Panc1 (cell line): ENCODE results near the gene PGBD5. TPM values are rescaled to one million over a fixed set of nuclear protein-coding genes. Genes with fewer than 3 reads are reported as not detected.

Experiments used
- ATAC-seq: fragments of 200-7000 bp; cut with Tn5 transposase; 2 replicates; pipeline ENCODE4 v1.9.1; 2020; ENCODE audit warnings: mild to moderate bottlenecking, moderate library complexity
- BruUV-seq: library from RNA; stranded (reverse); fragments of 400-500 nt; replicated peaks from 2 replicates; lab custom pipeline; 2021; lab: Mats Ljungman, UMichigan
- CTCF ChIA-PET: fragments of 300-600 bp; sonication (Branson Sonifier 250); formaldehyde crosslinking; loops from one replicate; lab custom pipeline; 2022; ENCODE audit warnings: antibody characterized with exemption; lab: Charles Lee
- POLR2A ChIA-PET: fragments of 300-600 bp; sonication (Branson Sonifier 250); formaldehyde crosslinking; loops from one replicate; lab custom pipeline; 2022; ENCODE audit warnings: antibody characterized with exemption; lab: Charles Lee
- DNase-seq: peaks from one replicate; pipeline ENCODE4 v3.0.0-alpha.2; 2010; ENCODE audit warnings: low read depth, low spot score
- H3K27ac ChIP-seq: 2 replicates; pipeline ENCODE4 v1.5.1; 2011; ENCODE audit warnings: mild to moderate bottlenecking, low read length, inconsistent platforms
- H3K27me3 ChIP-seq: fragments of 200-500 bp; sonication (Bioruptor generic); 2 replicates; pipeline ENCODE4 v1.6.0; 2014; ENCODE audit warnings: low read length, inconsistent platforms; ENCODE audit not compliant: control insufficient read depth, insufficient read depth
- H3K36me3 ChIP-seq: fragments of 200-500 bp; sonication (Bioruptor generic); 2 replicates; pipeline ENCODE4 v1.5.1; 2014; ENCODE audit warnings: inconsistent platforms, mild to moderate bottlenecking, low read length, moderate library complexity; ENCODE audit not compliant: control insufficient read depth, insufficient read depth
- H3K4me1 ChIP-seq: 2 replicates; pipeline ENCODE4 v1.5.1; 2011; ENCODE audit warnings: inconsistent platforms, mild to moderate bottlenecking, low read length, moderate library complexity; ENCODE audit not compliant: control insufficient read depth, insufficient read depth
- H3K4me3 ChIP-seq, 2 experiments: 2 replicates each; pipeline ENCODE4 v1.5.1; 2011 to 2012; ENCODE audit warnings: low read depth in 2 of 2, low read length in 2 of 2, mild to moderate bottlenecking in 2 of 2, inconsistent platforms in 1 of 2, moderate library complexity in 1 of 2
- H3K9me3 ChIP-seq: fragments of 200-500 bp; sonication (Bioruptor generic); 2 replicates; pipeline ENCODE4 v1.5.1; 2014; ENCODE audit warnings: low read depth, mild to moderate bottlenecking, inconsistent platforms, low read length, moderate library complexity; ENCODE audit not compliant: control insufficient read depth, insufficient read depth
- POLR2AphosphoS5 ChIP-seq: IDR thresholded peaks from 2 replicates; pipeline ENCODE4 v1.6.1; 2012; ENCODE audit warnings: mild to moderate bottlenecking, low read depth, low read length, moderate library complexity
- SIN3A ChIP-seq: IDR thresholded peaks from 2 replicates; pipeline ENCODE4 v1.6.1; 2012; ENCODE audit warnings: low read depth, mild to moderate bottlenecking, low read length, moderate library complexity, borderline replicate concordance; ENCODE audit not compliant: insufficient read depth
- TCF7L2 ChIP-seq: IDR thresholded peaks from 2 replicates; pipeline ENCODE4 v1.6.1; 2011; ENCODE audit warnings: mild to moderate bottlenecking, low read depth, low read length, inconsistent platforms
- in situ Hi-C: cut with HindIII; loops from 2 replicates; pipeline ENCODE4 v1.10.0; 2016; ENCODE audit warnings: low sequenced_read_pairs, low pct_unique_long_range_greater_than_20kb
- intact Hi-C: fragments of 100-400 bp; cut with micrococcal nuclease; formaldehyde crosslinking; loops from one replicate; pipeline ENCODE4 v1.10.0; 2022; ENCODE audit not compliant: unreplicated experiment
- total RNA-seq: library from RNA; stranded (reverse); gene quantifications from one replicate; pipeline ENCODE4 v1.2.1, GENCODE V29; 2021; ENCODE audit not compliant: unreplicated experiment
- TF ChIP-seq, protein P1 (sequence below), 2 experiments: IDR thresholded peaks; 2 replicates each; pipeline ENCODE4 v1.6.1; 2011 to 2012; ENCODE audit warnings: low read depth in 2 of 2, control low read depth in 1 of 2, low read length in 1 of 2, mild to moderate bottlenecking in 1 of 2, moderate library complexity in 1 of 2; ENCODE audit not compliant: insufficient read depth in 1 of 2
- TF ChIP-seq, protein P2 (sequence below): fragments of 450-650 bp; IDR thresholded peaks from 2 replicates; pipeline ENCODE4 v1.5.1; 2017; ENCODE audit warnings: mild to moderate bottlenecking

Gene PGBD5
- total RNA-seq, 1 experiment from 2014 or later, result 0.05 TPM

DNA sequence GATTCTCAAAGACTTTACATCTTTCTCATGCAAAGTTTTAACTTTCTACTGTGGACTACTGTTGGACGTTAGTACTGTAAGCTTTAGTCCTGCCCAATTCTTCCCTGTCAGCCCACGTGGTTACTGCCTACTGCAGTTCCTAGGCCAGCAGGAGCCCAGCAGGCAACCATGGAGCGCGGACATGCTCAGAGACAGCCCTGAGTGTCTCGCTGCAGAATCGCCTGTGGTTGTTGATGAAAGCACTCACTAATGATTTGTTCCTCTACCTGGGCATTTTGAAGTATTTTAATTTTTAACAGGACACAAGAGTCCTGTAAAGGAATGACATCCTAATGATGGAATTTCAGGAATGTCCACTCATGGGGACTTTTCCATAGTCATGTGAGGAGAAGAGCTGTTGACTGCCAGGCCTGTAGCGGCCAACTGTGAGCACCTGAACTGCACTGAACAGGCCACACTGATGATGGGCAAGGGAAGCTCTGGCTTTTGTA is 44.1 kb downstream of the PGBD5 start:
- Histone ChIP-seq H3K9me3 (no peaks in the 10 kb centered on the region), H3K4me3 (no peak overlapping the region), H3K27me3 (no peaks in the 10 kb centered on the region), H3K4me1 (no peaks in the 10 kb centered on the region), H3K36me3 (no peaks in the 10 kb centered on the region), H3K27ac (no peak overlapping the region)
- in situ Hi-C loops (no loop called here), intact Hi-C loops (no loop called here)
- CTCF ChIA-PET, result no interaction called here
- TF ChIP-seq, protein P1, sequence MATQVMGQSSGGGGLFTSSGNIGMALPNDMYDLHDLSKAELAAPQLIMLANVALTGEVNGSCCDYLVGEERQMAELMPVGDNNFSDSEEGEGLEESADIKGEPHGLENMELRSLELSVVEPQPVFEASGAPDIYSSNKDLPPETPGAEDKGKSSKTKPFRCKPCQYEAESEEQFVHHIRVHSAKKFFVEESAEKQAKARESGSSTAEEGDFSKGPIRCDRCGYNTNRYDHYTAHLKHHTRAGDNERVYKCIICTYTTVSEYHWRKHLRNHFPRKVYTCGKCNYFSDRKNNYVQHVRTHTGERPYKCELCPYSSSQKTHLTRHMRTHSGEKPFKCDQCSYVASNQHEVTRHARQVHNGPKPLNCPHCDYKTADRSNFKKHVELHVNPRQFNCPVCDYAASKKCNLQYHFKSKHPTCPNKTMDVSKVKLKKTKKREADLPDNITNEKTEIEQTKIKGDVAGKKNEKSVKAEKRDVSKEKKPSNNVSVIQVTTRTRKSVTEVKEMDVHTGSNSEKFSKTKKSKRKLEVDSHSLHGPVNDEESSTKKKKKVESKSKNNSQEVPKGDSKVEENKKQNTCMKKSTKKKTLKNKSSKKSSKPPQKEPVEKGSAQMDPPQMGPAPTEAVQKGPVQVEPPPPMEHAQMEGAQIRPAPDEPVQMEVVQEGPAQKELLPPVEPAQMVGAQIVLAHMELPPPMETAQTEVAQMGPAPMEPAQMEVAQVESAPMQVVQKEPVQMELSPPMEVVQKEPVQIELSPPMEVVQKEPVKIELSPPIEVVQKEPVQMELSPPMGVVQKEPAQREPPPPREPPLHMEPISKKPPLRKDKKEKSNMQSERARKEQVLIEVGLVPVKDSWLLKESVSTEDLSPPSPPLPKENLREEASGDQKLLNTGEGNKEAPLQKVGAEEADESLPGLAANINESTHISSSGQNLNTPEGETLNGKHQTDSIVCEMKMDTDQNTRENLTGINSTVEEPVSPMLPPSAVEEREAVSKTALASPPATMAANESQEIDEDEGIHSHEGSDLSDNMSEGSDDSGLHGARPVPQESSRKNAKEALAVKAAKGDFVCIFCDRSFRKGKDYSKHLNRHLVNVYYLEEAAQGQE (IDR thresholded peaks at IDR 0.05; ENCODE audit: insufficient read depth in 1 of 2, low read depth in 2 of 2, low read length in 1 of 2), result no peak
- TF ChIP-seq, protein P2, sequence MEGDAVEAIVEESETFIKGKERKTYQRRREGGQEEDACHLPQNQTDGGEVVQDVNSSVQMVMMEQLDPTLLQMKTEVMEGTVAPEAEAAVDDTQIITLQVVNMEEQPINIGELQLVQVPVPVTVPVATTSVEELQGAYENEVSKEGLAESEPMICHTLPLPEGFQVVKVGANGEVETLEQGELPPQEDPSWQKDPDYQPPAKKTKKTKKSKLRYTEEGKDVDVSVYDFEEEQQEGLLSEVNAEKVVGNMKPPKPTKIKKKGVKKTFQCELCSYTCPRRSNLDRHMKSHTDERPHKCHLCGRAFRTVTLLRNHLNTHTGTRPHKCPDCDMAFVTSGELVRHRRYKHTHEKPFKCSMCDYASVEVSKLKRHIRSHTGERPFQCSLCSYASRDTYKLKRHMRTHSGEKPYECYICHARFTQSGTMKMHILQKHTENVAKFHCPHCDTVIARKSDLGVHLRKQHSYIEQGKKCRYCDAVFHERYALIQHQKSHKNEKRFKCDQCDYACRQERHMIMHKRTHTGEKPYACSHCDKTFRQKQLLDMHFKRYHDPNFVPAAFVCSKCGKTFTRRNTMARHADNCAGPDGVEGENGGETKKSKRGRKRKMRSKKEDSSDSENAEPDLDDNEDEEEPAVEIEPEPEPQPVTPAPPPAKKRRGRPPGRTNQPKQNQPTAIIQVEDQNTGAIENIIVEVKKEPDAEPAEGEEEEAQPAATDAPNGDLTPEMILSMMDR, result no peak
- TF ChIP-seq SIN3A (no peak), POLR2AphosphoS5 (no peak), TCF7L2 (no peak)
- BruUV-seq, result no TSS peak
- POLR2A ChIA-PET, result no interaction called here
- no peak for DNase-seq
- no peak for ATAC-seq

DNA sequence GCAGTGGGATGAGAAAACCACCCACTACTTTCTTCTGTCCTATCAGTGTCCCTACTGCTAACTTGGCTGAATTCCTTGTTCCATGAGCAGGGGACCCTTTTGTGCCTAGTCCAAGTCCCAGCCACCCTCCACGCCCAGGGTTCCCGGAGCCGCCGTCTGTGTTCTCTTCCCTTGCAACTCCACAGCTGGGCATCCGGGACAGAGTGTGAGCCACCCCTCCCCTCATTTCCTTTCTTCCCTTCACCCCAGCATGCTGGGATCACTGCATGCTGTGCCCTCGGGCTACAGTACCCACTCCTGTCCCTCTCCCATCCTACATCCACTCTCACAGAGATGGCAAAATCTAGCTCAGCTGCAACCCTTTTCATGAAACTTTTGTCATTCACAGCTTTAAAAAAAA is 44.5 kb downstream of the PGBD5 start:
- POLR2A ChIA-PET, result no interaction called here
- BruUV-seq, result no TSS peak
- Histone ChIP-seq H3K4me3 (no peak overlapping the region), H3K36me3 (no peaks in the 10 kb centered on the region), H3K27ac (no peak overlapping the region), H3K9me3 (no peaks in the 10 kb centered on the region), H3K27me3 (no peaks in the 10 kb centered on the region), H3K4me1 (no peaks in the 10 kb centered on the region)
- intact Hi-C loops, result no loop called here
- CTCF ChIA-PET, result no interaction called here
- ATAC-seq, result no peak
- no peak for TF ChIP-seq TCF7L2
- TF ChIP-seq, protein P2, result no peak
- TF ChIP-seq POLR2AphosphoS5, result no peak
- TF ChIP-seq SIN3A, result no peak
- TF ChIP-seq, protein P1 (IDR thresholded peaks at IDR 0.05; ENCODE audit: insufficient read depth in 1 of 2, low read depth in 2 of 2, low read length in 1 of 2), result no peak
- no peak for DNase-seq
- in situ Hi-C loops, result no loop called here
